Transverse colon (tissue), 4 donors: ENCODE measurements around the gene FCGR2B.
"Not testable (repeated sequence)": the region's sequence is repeated elsewhere in the genome, so short reads cannot be mapped to it uniquely, and the experiment has no call there.

Source experiments
- EP300 ChIP-seq: sonication (generic); formaldehyde crosslinking; IDR thresholded peaks from one replicate; pipeline ENCODE4 v1.6.1; 2017; ENCODE audit warnings: antibody characterized with exemption, low read depth
- POLR2A ChIP-seq: fragments of 450-650 bp; IDR thresholded peaks from one replicate; pipeline ENCODE4 v1.6.1; 2016; ENCODE audit warnings: antibody characterized with exemption, mild to moderate bottlenecking, moderate library complexity
- POLR2AphosphoS5 ChIP-seq, 3 donors: sonication (generic); formaldehyde crosslinking; IDR thresholded peaks; one replicate each; pipeline ENCODE4 v1.6.1; 2016; ENCODE audit warnings: antibody characterized with exemption in 3 of 3
- TF ChIP-seq, protein P1 (sequence below), 5 experiments: fragments of 200-600 bp in 3 of 5; fragments of 450-650 bp in 2 of 5; sonication (generic) in 3 of 5; IDR thresholded peaks; 1 replicate in 2 of 5; 2 replicates in 3 of 5; pipeline ENCODE4 v1.5.1; 2016 to 2017; ENCODE audit warnings: antibody characterized with exemption in 5 of 5, inconsistent platforms in 3 of 5, mild to moderate bottlenecking in 2 of 5, moderate library complexity in 1 of 5

GRCh38 chr1:161698302-161698701, 35.4 kb downstream of the FCGR2B start:
- not testable (repeated sequence) for TF ChIP-seq POLR2A; POLR2AphosphoS5 (IDR thresholded peaks at IDR 0.05); EP300
- TF ChIP-seq, protein P1, sequence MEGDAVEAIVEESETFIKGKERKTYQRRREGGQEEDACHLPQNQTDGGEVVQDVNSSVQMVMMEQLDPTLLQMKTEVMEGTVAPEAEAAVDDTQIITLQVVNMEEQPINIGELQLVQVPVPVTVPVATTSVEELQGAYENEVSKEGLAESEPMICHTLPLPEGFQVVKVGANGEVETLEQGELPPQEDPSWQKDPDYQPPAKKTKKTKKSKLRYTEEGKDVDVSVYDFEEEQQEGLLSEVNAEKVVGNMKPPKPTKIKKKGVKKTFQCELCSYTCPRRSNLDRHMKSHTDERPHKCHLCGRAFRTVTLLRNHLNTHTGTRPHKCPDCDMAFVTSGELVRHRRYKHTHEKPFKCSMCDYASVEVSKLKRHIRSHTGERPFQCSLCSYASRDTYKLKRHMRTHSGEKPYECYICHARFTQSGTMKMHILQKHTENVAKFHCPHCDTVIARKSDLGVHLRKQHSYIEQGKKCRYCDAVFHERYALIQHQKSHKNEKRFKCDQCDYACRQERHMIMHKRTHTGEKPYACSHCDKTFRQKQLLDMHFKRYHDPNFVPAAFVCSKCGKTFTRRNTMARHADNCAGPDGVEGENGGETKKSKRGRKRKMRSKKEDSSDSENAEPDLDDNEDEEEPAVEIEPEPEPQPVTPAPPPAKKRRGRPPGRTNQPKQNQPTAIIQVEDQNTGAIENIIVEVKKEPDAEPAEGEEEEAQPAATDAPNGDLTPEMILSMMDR (IDR thresholded peaks at IDR 0.05): not testable (repeated sequence)
